Astrocyte (in vitro differentiated cells and primary cell): ENCODE measurements around the gene CTDP1.

ENCODE experiments used
- CTCF ChIP-seq: IDR thresholded peaks from 2 replicates; pipeline ENCODE4 v1.5.1; 2011; ENCODE audit warnings: low read depth, mild to moderate bottlenecking, inconsistent platforms, low read length, moderate library complexity; ENCODE audit not compliant: insufficient read depth
- EZH2 ChIP-seq: IDR thresholded peaks from 2 replicates; pipeline ENCODE4 v1.6.1; 2012; ENCODE audit warnings: mild to moderate bottlenecking, low read length, inconsistent platforms; ENCODE audit not compliant: insufficient read depth

GRCh38 chr18:79635427-79635726 lies 44.2 kb upstream of the CTDP1 start:
- TF ChIP-seq CTCF: no peak
- no peak for TF ChIP-seq EZH2
